ENCODE data around the gene RSKR.

DNA sequence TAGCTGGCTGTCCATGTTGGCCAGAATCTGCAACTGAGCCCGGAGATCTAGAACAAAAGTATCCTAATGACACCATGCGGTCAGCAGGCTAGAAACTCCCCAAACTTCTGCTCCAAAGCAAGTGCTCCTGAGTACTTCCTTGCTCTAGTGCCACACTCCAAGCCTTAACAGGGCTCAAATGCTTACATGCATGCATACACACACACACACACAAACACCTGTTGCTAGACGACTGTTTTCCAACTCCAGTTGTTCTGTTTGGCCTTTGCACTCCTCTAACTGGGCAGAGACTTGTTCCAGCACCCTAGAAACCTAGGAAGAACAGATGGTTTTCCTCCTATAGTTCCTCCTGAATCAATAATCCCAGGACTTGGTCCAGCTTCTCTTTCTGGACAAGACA, 29.6 kb downstream of the RSKR start:
- TF ChIP-seq, protein P1, sequence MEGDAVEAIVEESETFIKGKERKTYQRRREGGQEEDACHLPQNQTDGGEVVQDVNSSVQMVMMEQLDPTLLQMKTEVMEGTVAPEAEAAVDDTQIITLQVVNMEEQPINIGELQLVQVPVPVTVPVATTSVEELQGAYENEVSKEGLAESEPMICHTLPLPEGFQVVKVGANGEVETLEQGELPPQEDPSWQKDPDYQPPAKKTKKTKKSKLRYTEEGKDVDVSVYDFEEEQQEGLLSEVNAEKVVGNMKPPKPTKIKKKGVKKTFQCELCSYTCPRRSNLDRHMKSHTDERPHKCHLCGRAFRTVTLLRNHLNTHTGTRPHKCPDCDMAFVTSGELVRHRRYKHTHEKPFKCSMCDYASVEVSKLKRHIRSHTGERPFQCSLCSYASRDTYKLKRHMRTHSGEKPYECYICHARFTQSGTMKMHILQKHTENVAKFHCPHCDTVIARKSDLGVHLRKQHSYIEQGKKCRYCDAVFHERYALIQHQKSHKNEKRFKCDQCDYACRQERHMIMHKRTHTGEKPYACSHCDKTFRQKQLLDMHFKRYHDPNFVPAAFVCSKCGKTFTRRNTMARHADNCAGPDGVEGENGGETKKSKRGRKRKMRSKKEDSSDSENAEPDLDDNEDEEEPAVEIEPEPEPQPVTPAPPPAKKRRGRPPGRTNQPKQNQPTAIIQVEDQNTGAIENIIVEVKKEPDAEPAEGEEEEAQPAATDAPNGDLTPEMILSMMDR (IDR thresholded peaks at IDR 0.05; ENCODE audit: low read depth, low read length, poor library complexity, severe bottlenecking) = no peak
- TF ChIP-seq EZH2phosphoT487 (IDR thresholded peaks at IDR 0.05; ENCODE audit: borderline replicate concordance, low read length) = no peak
